Amygdala (tissue), 56 donors: Measurements from ENCODE around the gene TFDP1.
"Not testable (repeated sequence)": the region's sequence is repeated elsewhere in the genome, so short reads cannot be mapped to it uniquely, and the experiment has no call there.

Source experiments
- DNase-seq, 56 donors: peaks; one replicate each; lab custom pipeline; 2025; lab: John Stamatoyannopoulos, UW

Gene TFDP1

GRCh38 chr13:113610266-113610665 lies 25.7 kb downstream of the TFDP1 start:
- no peak for DNase-seq

GRCh38 chr13:113611996-113612395 lies 27.4 kb downstream of the TFDP1 start:
- DNase-seq = no peak

- no peak for DNase-seq
Measured at GRCh38 chr13:113612607-113613006, 28.1 kb downstream of the TFDP1 start.

DNA sequence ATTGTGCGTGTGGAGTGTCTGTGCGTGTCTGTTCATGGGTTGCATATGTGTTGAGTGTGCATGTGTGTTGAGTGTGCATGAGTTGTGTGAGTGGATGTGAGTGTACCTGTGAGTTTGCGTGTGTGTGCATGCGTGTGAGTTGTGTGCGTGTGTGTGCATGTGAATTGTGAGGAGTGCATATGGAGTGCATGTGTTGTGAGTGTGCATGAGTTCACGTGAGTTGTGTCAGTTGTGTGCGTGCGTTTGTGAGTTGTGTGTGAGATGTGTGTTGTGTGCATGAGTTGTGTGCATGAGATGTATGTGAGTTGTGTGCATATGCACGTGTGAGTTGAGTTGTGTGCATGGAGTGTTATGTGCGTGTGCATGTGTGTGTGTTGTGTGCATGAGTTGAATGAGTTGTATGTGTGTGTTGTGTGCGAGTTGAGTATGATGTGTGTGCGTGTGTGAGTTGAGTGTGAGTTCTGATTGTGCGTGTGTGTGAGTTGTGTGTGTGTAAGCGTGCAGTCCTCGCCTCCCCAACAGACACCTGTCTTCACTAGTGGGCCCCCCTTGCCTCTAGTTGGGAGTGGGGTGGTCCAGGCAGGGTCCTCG lies 29.3 kb downstream of the TFDP1 start:
- no peak for DNase-seq

DNA sequence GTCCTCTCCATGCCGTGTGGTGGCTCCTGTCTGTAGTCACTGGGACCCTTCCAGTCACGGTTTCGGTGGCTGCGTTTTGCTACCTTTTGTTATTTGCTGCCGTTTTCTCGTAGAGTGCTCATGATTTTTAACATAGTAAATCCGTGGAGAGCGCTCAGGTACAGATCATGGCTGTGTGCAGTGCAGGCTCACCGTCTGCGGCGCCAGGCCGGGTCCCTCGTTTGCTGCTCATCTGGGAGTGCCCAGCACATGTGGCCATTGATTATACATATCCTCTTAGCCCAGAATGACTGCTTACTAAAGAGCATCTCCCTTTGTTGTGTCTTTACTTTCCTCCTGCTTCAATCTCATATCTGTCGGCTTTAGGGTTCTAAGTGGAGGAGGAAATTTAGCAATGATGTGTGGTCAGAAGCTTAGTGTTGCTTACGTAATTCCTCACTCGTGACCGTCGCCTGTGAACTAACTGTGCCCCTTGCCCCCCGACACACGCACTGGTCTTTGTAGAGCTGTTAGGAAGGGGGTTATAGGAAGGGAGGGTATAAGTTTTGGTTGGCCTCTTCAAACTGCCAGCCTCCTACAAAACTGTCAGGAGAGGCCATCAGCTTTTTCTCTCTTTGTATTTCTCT lies 31.8 kb downstream of the TFDP1 start:
- DNase-seq = no peak

- no peak for DNase-seq
Measured at GRCh38 chr13:113616991-113617749, 32.6 kb downstream of the TFDP1 start.

- no peak for DNase-seq
Measured at GRCh38 chr13:113617961-113618360, 33.4 kb downstream of the TFDP1 start.

DNA sequence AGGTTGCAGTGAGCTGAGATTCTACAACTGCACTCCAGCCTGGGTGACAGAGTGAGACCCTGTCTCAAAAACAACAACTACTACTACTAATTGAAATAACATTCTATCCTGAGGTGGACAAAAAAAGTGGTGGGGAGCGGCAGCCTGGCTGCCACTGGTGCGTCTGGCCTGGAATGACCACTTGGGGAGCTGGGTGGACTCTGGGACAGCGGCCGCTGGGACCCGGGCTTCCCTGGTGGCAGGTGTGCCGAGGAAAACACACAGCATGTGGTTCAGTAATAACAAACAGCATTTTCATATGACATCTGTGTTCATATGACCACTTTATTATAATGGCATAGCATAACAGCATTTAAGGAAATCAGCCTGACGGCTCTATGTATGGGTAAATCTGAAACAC lies 33.9 kb downstream of the TFDP1 start:
- no peak for DNase-seq

DNA sequence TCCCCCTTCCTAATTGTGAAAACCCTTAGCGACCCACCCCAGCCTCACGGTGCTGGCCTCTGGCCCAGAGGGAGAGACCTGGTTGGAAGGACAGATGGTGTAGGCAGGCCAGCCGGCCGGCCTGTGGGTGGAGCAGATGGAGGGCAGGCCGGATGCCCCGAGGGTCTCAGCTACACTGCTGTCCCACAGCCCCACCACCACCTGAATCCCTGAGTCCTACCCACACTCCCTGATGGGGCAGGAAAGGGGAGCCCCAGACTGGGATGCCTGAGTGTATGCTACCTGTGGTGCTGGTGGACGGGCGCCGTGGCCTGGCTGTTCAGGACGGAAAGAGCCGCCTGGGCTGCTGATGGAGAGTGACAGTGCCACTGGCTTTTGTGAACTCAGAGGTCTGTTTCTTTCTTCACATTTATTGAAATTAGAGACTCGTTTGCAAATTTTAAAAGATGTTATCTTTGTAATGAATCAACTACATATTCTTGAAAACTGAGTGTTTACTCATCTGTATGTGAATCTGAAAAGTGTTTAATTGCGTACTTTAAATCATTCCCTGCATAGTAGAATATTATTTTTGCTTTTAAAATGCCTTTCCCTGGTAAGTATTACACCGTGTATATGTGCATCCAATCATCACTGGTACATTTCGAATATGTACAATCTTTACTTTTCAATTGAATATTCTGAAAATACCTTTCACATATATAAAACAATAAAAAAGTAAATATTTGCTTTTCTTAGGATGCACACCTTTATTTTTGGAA lies 35.7 kb downstream of the TFDP1 start:
- DNase-seq = no peak

- DNase-seq = no peak
Measured at GRCh38 chr13:113621046-113621445, 36.5 kb downstream of the TFDP1 start.

- peak in 3 of 56 donors; percentile 0 to 20 (median 15) for DNase-seq
Measured at GRCh38 chr13:113621498-113621897, 36.9 kb downstream of the TFDP1 start.

DNA sequence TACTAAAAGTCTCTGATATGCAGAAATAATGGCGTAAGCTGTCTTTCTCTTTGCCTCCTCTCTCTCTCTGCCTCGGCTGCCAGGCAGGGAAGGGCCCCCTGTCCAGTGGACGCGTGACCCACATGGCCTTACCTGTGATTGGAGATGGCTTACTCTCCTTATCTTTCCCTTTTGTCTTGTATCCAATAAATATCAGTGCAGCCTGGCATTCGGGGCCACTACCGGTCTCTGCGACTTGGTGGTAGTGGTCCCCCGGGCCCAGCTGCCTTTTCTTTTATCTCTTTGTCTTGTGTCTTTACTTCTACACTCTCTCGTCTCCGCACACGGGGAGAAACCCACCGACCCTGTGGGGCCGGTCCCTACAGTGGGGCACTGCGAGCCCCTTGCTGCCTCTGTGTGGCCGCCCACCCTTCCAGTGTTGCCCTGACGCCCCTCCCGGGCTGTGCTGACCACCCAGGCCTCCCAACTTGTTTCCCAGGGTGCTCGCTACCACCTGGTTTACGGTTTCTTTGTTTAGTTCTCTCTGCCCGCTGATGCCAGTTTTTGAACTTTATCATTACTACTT lies 37.5 kb downstream of the TFDP1 start:
- DNase-seq = not testable (repeated sequence)

GRCh38 chr13:113622791-113623490 lies 38.4 kb downstream of the TFDP1 start:
- DNase-seq = no peak

GRCh38 chr13:113623491-113624234 lies 39.1 kb downstream of the TFDP1 start:
- DNase-seq = no peak

GRCh38 chr13:113624235-113624587 lies 39.7 kb downstream of the TFDP1 start:
- no peak for DNase-seq

- DNase-seq = not testable (repeated sequence)
Measured at GRCh38 chr13:113624640-113625304, 40.2 kb downstream of the TFDP1 start.

DNA sequence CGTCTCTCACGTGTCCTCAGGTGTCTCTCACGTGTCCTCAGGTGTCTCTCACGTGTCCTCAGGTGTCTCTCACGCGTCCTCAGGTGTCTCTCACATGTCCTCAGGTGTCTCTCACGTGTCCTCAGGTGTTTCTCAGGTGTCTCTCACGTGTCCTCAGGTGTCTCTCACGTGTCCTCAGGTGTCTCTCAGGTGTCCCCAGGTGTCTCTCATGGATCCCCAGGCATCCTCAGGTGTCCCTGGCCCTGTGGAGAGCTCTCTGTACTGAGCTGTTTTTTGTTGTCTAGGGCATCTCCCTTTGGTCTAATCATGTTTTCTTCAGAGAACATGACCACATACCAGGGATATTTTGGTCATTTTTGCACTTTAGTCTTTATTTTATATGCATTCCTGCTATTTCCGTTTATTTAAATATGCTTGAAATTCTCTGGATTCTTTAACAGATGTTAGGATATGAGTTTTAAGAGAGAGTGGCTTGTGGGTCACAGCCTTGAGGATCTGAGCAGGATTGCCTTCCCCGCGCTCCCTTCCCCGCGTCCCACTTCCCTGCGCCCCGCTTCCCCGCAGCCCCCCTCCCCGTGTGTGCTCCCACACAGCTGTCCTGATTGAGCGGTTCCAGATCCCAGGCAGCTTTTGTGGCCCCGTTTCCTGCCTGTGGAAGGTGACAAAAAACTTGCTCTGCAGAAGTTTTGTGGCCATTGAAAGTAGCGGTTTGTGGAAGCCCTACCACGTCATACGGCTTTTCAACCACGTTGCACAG lies 41.6 kb downstream of the TFDP1 start:
- no peak for DNase-seq

DNA sequence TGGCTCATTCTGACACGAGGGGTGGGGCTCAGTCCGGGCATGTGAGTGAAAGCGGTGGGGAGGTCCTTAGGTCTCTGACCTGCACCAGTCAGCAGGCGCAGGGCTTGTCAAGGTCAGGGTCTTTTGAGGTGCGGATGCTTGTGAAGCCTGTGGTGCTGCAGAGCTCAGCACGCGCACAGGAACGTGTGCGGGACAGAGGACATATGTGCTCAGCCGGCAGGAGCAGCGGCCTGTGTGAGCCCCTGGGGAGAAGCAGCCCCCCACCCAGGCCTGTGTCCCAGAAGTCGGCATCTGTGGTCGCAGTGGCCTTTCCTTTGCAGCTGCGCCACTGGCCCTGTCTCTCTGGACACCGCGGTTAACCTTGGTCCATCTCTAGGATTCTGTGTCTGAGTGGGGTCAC lies 42.6 kb downstream of the TFDP1 start:
- no peak for DNase-seq
